HG02852 (cell line): ENCODE data around the gene SMIM5.

Experiments
- ATAC-seq: cut with Tn5 transposase; IDR thresholded peaks from one replicate; pipeline ENCODE4 v1.9.1; 2021; ENCODE audit warnings: mild to moderate bottlenecking, moderate library complexity; ENCODE audit not compliant: unreplicated experiment

Gene SMIM5

DNA sequence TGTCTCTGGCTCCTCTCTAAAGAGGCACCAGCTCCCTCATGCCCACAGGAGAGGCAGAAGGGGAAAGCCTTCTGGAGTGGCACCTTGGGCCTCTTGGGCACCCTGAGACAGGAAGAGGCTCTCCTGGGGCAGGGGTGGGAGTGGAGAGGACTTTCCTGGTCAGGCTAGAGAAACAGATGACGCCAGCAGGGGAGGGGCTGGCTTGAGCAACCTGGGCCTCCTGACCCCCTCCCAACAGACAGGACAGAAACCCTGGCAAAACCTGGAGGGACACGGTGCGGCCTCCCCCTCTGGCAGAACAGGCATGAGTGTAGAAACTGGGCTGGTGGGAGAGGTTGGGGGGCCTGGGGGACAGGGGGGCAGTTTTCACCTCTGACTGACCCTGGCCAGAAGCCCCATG lies 6.1 kb downstream of the SMIM5 start:
- ATAC-seq: no peak

- ATAC-seq: no peak
Measured at GRCh38 chr17:75639771-75640555, 6.7 kb downstream of the SMIM5 start.

GRCh38 chr17:75640556-75641119 lies 7.4 kb downstream of the SMIM5 start:
- no peak for ATAC-seq

DNA sequence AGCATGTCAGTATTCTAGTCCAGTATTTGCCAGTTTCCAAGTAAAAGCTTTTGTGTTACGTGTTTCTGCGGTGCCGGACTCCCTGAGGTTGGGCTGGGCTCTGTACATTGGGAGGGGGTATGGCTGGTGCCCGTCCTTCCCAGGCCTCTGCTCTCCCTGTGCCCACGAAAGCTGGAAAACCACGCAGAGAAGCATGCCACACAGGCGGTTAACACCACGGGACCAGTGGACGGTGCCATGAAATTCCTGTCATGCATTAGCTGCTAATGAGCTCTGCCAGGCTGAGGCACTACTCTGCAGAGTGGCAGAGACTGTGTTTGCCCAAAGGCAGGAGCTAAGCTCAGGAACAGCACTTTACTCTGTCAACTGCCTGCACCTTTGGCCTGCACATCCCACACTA lies 8.1 kb downstream of the SMIM5 start:
- ATAC-seq: no peak

- ATAC-seq: no peak
Measured at GRCh38 chr17:75642182-75642783, 9.0 kb downstream of the SMIM5 start.

- no peak for ATAC-seq
Measured at GRCh38 chr17:75642784-75643642, 9.8 kb downstream of the SMIM5 start.

DNA sequence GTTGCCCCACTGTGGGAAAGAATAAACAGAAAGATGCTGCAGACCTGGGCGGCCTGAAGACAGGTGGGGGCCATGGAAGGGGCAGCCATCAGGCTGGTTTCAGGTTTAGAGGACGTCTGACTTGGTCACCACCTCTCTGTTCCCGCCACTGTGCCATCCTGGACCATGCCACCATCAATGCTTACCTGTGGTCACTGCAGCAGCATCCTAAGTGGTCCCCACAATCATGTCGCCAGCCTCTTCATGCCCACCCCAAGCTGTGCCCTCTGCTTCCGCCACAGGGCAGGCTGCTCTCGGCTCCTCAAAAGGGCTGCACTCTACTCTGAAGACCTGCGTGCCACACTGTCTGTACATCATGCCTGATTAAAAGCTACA lies 10.4 kb downstream of the SMIM5 start:
- no peak for ATAC-seq

GRCh38 chr17:75645501-75645888 lies 12.3 kb downstream of the SMIM5 start:
- ATAC-seq: no peak

- no peak for ATAC-seq
Measured at GRCh38 chr17:75645889-75646637, 12.8 kb downstream of the SMIM5 start.

- no peak for ATAC-seq
Measured at GRCh38 chr17:75646638-75646992, 13.4 kb downstream of the SMIM5 start.

- no peak for ATAC-seq
Measured at GRCh38 chr17:75647061-75647460, 13.8 kb downstream of the SMIM5 start.

GRCh38 chr17:75647921-75648320 lies 14.7 kb downstream of the SMIM5 start:
- no peak for ATAC-seq

GRCh38 chr17:75649687-75650086 lies 16.5 kb downstream of the SMIM5 start:
- no peak for ATAC-seq

GRCh38 chr17:75650874-75651273 lies 17.6 kb downstream of the SMIM5 start:
- no peak for ATAC-seq

DNA sequence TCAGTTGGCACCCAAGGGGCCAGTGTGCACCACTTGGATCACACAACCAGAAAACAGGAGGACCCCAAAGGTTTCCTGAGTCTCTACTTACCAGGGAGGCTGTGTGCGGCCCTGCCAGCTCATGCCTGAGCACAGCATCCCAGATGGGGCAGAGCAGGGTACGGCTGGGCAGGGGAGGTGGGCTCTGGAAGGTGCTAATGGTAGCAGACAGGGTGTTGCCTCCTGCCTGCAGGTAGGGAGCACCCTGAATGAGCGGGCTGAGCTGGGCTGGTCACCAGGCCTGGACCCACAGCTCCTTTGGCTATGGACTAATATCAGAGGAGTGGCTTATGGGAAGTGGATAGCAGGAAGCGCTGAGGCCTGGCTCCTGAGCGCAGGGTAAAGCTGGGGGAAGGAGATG lies 19.1 kb downstream of the SMIM5 start:
- ATAC-seq: no peak

DNA sequence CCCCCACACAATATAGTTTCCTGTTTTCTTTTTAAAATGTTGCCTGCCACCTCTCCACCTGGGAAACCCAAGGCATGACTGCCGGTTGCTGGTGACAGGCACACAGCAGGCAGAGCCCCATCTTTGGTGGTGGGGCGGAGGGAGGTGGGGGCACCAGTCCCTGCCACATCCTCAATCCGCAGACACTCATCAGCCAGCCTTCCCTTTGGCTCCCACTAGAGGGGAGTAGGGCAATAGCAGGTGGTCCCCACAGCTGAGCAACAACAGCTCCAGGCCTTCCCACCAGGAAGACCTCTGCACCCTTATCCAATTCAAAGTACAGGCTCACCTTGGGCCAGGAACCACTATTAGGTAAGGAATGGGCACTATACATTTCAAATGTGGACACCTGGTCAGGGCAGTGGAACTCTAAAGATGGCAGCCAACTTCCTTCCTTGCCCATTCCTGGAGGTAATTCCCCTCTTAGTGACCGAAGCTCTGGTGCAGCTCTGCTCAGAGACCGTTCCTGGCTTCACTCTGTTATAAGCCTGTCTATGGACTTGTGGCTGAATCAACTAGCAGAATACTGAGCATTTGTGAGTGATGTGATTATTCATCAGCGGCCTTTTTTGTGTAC lies 19.8 kb downstream of the SMIM5 start:
- ATAC-seq: no peak

GRCh38 chr17:75654176-75654575 lies 20.9 kb downstream of the SMIM5 start:
- no peak for ATAC-seq

- ATAC-seq: no peak
Measured at GRCh38 chr17:75658237-75658636, 25.0 kb downstream of the SMIM5 start.

DNA sequence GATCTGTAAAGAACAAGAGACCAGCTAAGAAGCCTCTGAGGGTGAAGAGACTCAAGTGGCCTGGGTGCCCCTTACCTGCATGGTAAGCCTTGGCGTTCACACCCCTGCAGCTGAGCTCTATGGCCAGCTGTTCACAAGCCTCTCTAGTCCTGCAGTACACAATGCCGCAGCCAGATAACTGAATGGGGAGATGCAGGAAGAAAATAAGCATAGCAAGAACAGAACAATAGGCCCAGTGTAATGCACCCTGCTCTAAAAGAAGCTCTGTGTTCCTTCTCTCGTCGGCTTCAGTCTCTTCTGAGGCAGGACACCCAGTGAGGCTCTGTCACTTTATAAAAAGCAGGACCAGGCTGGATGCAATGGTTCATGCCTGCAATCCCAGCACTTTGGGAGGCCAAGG lies 28.3 kb downstream of the SMIM5 start:
- ATAC-seq: no peak

DNA sequence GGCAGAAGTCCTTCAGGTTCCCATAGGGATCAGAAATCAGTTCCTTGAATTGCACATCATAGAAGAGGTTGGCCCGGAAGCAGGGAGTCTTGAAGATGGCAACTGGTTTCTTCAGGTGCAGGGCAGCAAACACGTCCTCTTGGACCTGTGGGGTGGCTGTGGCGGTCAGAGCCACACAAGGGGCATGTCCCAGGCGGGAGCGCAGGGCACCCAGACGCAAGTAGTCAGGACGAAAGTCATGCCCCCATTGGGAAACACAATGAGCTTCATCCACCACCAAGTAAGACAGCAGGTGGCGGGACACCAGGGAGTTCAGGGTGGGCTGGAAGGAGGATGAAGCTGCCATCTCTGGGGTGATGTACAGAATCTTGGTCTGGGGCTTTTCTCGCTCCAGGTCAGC lies 29.3 kb downstream of the SMIM5 start:
- no peak for ATAC-seq
